NCI-H2171 treated with DMSO at 0.1 percent for 48 hours (cell line): ENCODE results near the gene KCNG4.
"Not testable (repeated sequence)": the region's sequence is repeated elsewhere in the genome, so short reads cannot be mapped to it uniquely, and the experiment has no call there.

Experiments
- DNase-seq: peaks from one replicate; lab custom pipeline; 2025; lab: John Stamatoyannopoulos, UW

KCNG4 gene

GRCh38 chr16:84234321-84235241, 5.2 kb downstream of the KCNG4 start:
- no peak for DNase-seq

GRCh38 chr16:84233748-84234147, 6.1 kb downstream of the KCNG4 start:
- no peak for DNase-seq

- no peak for DNase-seq
These were observed 6.8 kb downstream of the KCNG4 start for GRCh38 chr16:84232969-84233368.

GRCh38 chr16:84232060-84232459, 7.8 kb downstream of the KCNG4 start:
- DNase-seq: no peak

- no peak for DNase-seq
These were observed 10.3 kb downstream of the KCNG4 start for GRCh38 chr16:84229471-84229870.

GRCh38 chr16:84228256-84228838, 11.5 kb downstream of the KCNG4 start:
- no peak for DNase-seq

GRCh38 chr16:84227548-84227947, 12.3 kb downstream of the KCNG4 start:
- DNase-seq: no peak

GRCh38 chr16:84226026-84226425, 13.8 kb downstream of the KCNG4 start:
- DNase-seq: no peak

GRCh38 chr16:84225571-84225970, 14.2 kb downstream of the KCNG4 start:
- no peak for DNase-seq

- no peak for DNase-seq
These were observed 14.7 kb downstream of the KCNG4 start for GRCh38 chr16:84225126-84225525.

- DNase-seq: no peak
These were observed 15.3 kb downstream of the KCNG4 start for GRCh38 chr16:84224554-84224953.

GRCh38 chr16:84223456-84223855, 16.4 kb downstream of the KCNG4 start:
- no peak for DNase-seq

GRCh38 chr16:84220851-84221250, 19.0 kb downstream of the KCNG4 start:
- DNase-seq: peak; percentile 25

- no peak for DNase-seq
These were observed 20.9 kb downstream of the KCNG4 start for GRCh38 chr16:84218956-84219355.

- no peak for DNase-seq
These were observed 21.5 kb downstream of the KCNG4 start for GRCh38 chr16:84218176-84218823.

- not testable (repeated sequence) for DNase-seq
These were observed 23.7 kb downstream of the KCNG4 start for GRCh38 chr16:84216144-84216543.

- no peak for DNase-seq
These were observed 24.3 kb downstream of the KCNG4 start for GRCh38 chr16:84215531-84215930.

- no peak for DNase-seq
These were observed 25.3 kb downstream of the KCNG4 start for GRCh38 chr16:84214451-84215066.

- DNase-seq: no peak
These were observed 27.2 kb downstream of the KCNG4 start for GRCh38 chr16:84212631-84213030.

- DNase-seq: no peak
These were observed 27.7 kb downstream of the KCNG4 start for GRCh38 chr16:84212154-84212553.

GRCh38 chr16:84209989-84210388, 29.8 kb downstream of the KCNG4 start:
- no peak for DNase-seq

- DNase-seq: peak; percentile 70
These were observed 31.9 kb downstream of the KCNG4 start for GRCh38 chr16:84207879-84208278.

GRCh38 chr16:84207251-84207650, 32.6 kb downstream of the KCNG4 start:
- no peak for DNase-seq
